GM21717 (cell line): Measurements from ENCODE around the gene UFSP2.

ENCODE experiments used
- ATAC-seq: cut with Tn5 transposase; IDR thresholded peaks from one replicate; pipeline ENCODE4 v1.9.1; 2021; ENCODE audit warnings: mild to moderate bottlenecking, moderate library complexity; ENCODE audit not compliant: unreplicated experiment

Gene UFSP2

DNA sequence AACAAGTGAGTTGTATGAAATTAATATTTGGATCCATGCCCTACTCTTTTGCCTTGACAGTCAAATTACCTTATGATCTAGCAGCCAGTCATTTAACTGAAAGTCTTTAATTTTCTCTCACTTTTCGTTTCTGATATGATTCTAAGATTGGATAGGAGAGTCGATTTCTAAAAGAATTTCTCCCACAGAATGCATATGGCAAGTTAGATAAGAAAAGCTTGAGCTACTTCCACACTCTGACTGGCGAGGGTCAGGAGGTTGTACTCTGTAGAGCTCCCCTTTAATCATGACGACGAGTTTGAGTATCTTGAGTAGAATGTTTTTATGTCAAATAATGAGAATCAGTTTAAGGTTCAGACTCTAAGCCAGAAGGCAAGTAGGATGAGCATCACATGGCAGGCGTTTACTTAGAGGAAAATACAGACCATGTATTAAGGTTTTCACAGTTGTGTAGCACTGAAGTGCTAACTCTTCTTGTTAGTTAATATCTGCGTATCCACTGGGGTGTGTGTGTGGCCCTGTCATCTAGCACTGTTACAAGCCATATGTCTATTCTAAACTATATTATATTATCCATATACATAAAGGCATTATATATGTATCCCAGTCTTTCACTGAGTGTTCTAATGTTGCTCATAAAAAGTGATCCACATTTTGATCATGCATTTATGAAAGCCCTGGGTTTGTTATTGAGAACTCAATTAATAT, 67.9 kb downstream of the UFSP2 start:
- no peak for ATAC-seq

DNA sequence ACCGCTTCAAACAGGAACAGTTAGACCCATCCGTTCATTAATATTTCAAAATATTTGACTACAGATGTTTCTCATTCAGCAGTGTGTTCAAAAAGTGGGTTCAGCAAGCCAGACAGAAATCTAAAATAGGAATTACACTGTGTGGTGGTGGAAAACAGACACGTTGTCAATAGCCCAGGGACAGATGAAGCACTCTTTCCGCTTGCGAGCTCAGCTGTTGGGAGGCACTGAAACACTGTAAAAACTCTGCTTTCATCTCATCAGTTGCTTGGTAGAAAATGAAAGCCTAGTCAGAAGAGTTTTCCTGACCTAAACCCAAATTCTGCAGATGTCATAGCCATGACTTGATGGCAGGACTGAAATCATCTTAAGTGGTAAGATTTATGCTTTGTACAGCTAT, 68.6 kb downstream of the UFSP2 start:
- no peak for ATAC-seq

DNA sequence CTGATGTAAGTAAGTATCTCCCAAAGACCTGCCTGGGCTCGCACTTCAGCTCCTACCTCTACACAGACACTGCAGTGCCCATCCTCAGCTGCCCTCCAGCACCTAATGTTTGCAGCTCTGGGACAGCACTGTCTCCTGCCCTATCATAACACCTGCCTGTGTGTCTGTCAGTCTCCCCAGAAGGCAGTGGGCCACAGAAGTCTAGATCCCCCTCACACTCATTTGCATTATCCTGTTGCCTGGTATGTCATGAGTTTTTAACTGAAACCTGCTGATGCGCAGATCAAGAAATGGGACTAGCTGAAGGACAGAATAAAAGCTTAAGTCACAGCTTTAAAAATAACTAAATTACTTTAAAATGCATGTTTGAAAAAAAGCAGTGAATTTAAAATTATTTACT, 73.0 kb downstream of the UFSP2 start:
- no peak for ATAC-seq

DNA sequence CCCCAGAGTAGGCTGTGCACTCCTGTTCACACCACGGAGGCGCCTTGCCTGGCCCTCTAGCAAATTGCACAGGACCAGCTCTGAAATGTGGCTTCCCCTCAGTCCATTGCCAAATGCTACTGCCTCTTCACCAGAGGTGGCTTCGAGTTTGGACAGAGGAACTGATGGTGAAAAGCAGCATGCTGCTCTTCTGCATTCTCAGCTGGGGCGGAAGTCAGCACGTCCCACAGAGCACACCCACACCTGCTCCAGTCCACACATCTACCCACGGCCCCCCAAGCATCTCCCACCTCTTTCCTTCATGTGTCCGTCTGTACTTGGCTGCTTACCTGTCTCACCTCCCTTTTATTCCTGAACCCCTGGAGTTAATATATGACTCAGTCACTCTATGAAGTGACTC, 73.6 kb downstream of the UFSP2 start:
- no peak for ATAC-seq

DNA sequence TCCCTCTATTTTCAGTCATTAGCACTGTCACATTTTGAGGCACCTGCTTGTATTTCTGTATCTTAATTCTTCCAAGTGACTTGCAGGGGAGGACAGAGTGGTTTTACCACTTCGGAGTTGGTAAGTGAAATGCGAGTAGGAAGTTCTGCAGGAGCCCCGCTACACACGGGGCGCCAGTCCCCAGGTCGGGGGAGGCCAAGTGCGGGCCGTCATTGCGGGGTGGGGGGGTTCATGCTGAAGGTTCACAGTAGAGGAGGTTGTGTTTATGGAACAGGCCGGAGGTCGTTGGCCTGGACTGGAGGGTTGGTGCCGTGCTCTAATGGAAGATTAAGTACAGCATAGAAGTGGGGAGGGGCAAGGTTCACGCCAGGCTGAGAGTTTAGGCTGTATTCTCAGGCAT, 74.1 kb downstream of the UFSP2 start:
- no peak for ATAC-seq
